D721Med (cell line): ENCODE measurements around the gene MARK4.
"Not testable (repeated sequence)": the region's sequence is repeated elsewhere in the genome, so short reads cannot be mapped to it uniquely, and the experiment has no call there.

ENCODE experiments used
- DNase-seq: peaks from one replicate; pipeline ENCODE4 v3.0.0; 2011; ENCODE audit warnings: low spot score; ENCODE audit not compliant: insufficient read length
- FAIRE-seq: peaks from 2 replicates; lab custom pipeline; 2011; peaks lifted over from hg19 to GRCh38; lab: Jason Lieb, UNC
- CTCF ChIP-seq: IDR thresholded peaks from 2 replicates; pipeline ENCODE4 v1.5.1; 2012; ENCODE audit warnings: mild to moderate bottlenecking, control low read depth; ENCODE audit not compliant: insufficient read depth; ENCODE audit errors: missing control alignments

Gene MARK4

GRCh38 chr19:45256836-45257235, 5.8 kb downstream of the MARK4 start:
- no peak for DNase-seq
- no peak for FAIRE-seq
- TF ChIP-seq CTCF = no peak

GRCh38 chr19:45258862-45259261, 7.8 kb downstream of the MARK4 start:
- DNase-seq = no peak
- FAIRE-seq = no peak
- no peak for TF ChIP-seq CTCF

GRCh38 chr19:45262570-45262969, 11.5 kb downstream of the MARK4 start:
- DNase-seq = no peak
- TF ChIP-seq CTCF = no peak
- FAIRE-seq = no peak

- TF ChIP-seq CTCF = no peak
- no peak for FAIRE-seq
- DNase-seq = no peak
Observed at GRCh38 chr19:45263013-45263412, 11.9 kb downstream of the MARK4 start.

- no peak for FAIRE-seq
- no peak for TF ChIP-seq CTCF
- DNase-seq = no peak
Observed at GRCh38 chr19:45264781-45265317, 13.8 kb downstream of the MARK4 start.

GRCh38 chr19:45265375-45265774, 14.3 kb downstream of the MARK4 start:
- FAIRE-seq = no peak
- no peak for DNase-seq
- TF ChIP-seq CTCF = no peak

- TF ChIP-seq CTCF = no peak
- DNase-seq (no peak), FAIRE-seq (no peak)
Observed at GRCh38 chr19:45267296-45267695, 16.2 kb downstream of the MARK4 start.

- not testable (repeated sequence) for FAIRE-seq, DNase-seq
Observed at GRCh38 chr19:45269939-45270338, 18.9 kb downstream of the MARK4 start.
